GM18505 (cell line): ENCODE measurements around the gene EVI5L.
A peak's percentile ranks its signal among the peaks of the same experiment; 100 is the strongest.

Experiments
- ATAC-seq: cut with Tn5 transposase; IDR thresholded peaks from one replicate; pipeline ENCODE4 v1.9.1; 2021; ENCODE audit not compliant: unreplicated experiment
- POLR2A ChIP-seq: IDR thresholded peaks from 4 replicates; pipeline ENCODE4 v1.6.1; 2011; ENCODE audit warnings: borderline replicate concordance; ENCODE audit not compliant: insufficient read depth, insufficient read length; ENCODE audit errors: extremely low read depth

EVI5L gene

DNA sequence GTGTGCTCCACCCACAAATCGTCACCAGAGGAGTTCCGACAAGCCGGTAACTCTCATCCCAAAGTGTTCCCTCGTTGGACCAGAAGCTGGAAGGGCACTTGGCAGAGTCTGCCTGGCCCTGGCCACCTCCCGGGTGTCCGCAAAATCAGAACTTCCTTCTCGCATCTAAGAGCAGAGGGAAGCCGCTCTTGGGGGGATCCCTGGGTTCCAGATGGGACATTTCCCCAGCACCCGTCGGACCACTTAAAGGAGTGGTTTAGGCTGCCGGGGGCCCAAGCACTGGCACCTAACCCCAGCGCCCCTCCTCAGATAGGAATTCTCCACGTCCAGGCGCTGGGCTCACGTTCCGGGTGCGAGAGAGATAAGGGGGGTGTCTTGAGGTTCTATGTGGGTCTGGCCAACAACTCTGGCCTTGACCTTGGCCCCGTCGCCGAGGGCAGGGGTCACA lies 72.8 kb downstream of the EVI5L start:
- peak; percentile 2 for ATAC-seq
- TF ChIP-seq POLR2A: no peak

DNA sequence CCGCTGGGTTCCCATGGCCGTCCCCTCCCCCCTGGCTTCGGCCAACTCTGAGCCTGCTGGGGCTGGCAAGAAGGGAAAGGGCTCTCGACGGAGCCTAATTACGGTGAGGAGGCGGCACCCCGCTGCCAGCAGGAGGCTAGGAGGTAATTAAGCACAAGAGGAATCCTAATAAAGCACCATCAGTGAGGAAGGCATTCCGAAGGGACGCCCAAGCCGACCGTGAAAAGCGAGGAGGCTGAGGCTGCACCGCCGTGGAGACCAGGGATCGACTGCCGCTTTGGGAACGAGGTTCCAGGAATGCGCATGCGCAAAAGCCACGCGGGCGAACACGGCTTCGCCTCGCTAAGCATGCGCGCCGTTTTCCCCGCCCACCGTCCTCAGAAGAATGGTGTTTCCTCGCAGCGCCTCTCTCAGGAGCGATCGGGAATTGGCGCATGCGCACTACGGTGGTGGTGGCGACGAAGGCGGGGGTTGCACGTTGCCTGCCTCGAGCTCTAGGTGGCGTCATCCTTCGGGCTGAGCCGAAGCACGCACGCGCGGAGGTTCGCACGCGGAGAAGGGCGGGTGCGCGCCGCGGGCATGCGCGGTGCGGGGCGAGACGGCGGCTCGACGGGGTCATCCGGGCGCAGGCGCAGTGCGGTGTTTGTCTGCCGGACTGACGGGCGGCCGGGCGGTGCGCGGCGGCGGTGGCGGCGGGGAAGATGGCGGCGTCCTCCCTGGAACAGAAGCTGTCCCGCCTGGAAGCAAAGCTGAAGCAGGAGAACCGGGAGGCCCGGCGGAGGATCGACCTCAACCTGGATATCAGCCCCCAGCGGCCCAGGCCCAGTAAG lies 73.4 kb downstream of the EVI5L start, which contains the start of gene MAP2K7:
Gene MAP2K7, plus strand, starts transcription at position 634 of the 830 bp plus-strand sequence. Its CDS starts 68 bp downstream, at position 702.
- peak; percentile 74 for ATAC-seq
- TF ChIP-seq POLR2A: peak; percentile 89

DNA sequence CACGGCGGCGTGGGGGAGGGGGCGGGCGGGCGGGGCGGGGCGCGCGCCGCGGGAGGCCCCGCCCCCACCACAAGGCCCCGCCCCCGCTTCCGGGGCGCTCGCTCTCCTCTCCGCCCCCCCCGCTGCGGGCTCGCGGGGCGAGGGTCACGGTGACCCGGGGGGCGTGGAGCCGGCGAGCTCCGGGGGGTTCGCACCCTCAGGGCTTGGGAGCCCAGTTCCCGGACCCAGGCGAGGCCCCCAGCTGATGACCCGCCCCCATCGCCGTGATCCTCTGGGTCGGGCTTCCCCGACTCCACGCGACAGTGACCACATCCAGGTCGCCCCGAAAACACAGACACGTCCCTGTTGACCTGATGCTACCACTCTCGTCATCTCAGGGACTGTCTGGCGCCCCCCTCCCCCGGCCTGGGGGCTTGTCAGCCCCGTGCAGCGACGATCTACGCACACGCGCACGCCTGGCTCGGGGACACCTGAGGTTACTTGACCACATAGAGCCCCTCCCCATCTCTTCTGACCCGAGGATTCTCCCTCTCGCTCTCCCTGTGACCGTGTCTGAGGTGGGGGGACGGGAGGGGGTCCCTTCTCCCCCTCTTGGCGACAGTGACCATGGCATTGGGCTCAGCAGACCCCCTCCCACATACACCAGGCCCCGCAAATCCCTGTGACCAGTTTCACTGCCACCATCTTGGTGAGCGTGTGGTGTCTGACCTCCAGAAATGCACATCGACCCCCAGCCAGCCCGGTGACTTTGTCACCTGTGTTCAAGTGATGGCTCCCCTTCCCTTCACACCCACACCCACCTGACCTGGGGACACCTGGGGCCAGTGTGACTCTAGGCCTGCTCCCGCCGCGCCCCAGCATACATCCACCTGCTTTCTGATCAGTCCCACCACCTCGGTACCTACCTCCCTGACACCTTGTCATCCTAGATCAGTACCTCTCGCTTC lies 74.3 kb downstream of the EVI5L start:
- peak; percentile 33 for ATAC-seq
- TF ChIP-seq POLR2A: no peak

DNA sequence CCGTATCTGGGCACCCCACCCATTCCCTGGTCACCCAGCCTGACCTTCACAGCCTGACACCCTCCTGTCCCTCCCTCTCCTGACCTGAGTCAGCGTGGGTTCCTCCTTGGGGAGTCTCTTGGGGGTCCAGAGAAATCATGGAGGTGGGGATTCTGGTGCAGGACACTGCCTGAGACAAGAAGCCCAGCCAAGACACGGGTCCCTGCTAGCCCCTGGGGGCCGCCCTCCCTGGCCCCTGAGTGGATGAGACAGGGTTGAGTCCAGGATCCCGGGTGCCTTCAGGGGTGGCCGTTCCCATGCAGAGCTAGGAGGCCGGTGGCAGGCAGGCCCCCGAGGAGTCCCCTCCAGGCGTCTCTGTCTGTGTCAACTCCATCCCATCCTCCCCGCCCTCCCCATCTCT lies 75.2 kb downstream of the EVI5L start:
- no peak for TF ChIP-seq POLR2A
- ATAC-seq: no peak

DNA sequence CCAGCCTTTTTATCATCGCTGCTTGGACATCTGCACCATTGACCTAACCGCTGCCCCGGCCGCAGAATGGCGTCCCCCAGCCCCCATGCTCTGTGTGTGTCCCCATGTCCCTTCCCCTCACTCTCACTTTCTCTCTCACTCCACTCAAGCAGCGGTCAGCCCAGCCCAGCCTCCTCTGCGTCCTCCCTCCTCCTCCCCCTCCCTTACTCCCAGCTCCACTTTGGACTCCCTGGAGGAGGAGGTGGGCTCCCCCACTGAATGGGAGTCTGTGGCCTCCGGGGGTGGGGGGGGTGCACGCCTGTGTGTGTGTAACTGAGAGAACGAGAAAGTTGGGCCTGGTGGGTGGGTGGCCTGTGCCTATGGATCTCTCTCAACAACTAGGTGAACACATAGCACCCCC lies 75.8 kb downstream of the EVI5L start:
- no peak for ATAC-seq
- TF ChIP-seq POLR2A: no peak

DNA sequence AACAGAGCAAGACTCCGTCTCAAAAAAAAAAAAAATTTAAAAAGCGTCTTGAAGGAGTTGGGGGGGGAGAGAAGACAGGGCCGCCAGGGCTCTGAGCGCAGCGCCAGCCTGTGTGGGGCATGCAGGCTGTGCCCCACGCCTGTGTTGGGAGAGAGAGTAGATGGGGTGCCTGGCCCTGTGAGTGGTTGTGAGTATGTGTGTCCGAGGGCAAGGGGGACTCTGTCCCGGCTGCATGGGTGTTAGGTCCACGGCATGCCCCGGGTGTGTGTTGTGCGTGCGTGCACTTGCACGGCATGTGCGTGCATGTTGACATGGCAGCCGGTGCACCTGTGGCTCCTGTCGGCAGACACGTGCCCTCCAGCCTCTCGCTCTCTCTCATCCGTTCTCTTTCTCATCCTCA lies 77.1 kb downstream of the EVI5L start:
- no peak for ATAC-seq
- TF ChIP-seq POLR2A: no peak

DNA sequence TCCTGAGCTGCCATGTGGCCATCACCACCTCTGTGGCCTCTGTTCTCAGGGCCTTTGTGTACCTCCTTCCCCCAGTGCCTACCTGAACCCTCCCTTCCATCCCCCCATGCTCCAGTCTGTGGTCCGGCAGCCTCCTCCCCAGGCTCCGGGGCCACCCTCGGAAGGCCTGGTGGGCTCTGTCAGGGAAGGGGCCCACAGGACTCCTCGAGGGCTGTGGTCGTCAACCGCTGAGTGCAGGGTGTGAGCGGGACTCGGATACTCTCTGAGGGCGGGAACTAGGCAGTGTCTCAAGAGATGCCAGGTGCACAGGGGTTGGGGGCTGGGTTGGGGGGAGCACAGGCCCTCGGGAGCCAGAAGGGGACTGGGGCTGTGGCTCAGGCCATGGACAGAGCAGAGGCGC lies 77.5 kb downstream of the EVI5L start:
- ATAC-seq: no peak
- TF ChIP-seq POLR2A: no peak

DNA sequence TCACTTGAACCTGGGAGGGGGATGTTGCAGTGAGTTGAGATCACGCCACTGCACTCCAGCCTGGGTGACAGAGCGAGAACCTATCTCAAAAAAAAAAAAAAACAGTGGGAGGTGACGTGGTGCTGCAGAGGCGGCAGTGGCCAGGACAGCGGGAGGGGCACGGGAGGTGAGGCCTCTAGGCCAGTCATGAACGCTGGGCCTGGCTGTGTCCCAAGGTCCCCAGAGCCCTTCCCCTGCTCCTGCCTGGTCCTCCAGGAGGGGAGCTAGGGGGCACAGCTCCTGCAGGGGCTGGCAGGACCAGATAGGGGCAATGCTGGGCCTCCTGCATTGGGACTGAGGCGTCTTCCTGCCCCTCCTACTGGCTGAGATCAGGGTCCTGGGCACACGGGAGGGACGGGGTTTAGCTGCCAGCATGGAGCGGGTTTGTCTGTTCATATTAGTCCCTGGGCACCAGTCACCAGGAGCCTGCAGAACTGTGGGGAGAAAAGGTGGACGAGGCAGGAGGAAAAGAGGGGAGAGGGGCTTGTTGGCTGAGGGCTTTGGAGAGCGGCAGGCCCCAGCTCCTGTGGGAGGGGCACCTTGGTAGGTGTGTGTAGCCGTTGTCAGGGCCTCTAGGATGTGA lies 78.2 kb downstream of the EVI5L start:
- ATAC-seq: no peak
- TF ChIP-seq POLR2A: no peak

DNA sequence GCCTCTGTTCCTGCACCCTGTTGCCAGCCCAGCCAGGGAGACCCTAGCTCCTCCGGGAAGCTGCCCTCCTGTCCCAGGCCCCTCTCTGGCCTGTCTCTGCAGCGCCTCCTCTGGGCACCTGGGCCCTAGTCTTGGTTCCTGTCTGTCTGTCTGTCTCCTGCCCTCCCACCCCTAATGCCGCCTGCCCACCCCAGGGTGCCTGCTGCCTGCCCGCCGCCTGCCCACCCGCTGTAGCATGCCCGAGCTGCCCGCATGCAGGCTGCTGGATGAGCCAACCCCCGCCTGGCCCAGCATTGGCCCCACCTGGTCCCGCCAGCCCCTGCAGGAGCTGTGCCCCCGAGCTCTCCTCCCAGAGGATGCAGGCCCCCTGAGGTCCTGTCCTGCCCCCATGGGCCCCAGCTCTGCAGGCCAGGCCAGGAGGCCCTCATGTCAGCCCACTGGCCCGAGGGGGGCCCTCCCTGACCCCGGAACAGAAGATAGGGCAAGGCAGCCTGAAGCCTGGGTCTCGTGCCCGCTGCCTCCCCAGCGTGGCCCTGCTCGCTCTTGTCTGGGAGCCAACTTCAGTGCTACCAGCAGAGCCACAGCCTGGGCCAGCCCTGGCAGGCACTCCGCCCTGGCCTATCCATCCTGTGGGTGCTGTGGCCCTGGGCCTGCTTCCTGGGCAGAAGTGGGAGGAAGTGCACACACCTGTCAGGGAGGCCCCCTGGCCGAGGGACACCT lies 78.9 kb downstream of the EVI5L start:
- no peak for TF ChIP-seq POLR2A
- no peak for ATAC-seq

DNA sequence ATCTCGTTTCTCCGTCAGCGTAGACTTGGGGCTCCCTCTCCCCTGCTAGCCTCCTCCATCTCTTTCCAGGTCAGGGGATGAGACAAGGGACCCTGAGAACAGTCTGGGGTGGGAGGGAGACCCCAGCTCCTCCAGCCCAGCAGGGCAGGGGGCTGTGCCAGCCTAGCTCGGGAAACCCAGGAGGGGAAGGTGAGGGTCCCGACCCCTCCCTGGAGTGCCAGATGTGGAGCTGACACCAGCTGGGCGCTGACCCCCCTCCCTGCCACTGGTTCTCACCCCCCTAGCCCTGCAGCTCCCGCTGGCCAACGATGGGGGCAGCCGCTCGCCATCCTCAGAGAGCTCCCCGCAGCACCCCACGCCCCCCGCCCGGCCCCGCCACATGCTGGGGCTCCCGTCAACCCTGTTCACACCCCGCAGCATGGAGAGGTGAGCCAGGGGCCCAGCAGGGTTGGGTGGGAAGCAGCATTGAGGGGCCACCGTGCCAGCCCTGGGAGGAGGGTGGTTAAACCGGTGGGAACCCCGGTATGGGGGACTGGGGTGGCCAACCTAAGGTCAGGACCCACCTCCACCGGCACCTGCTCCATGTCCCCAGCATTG lies 79.6 kb downstream of the EVI5L start:
- ATAC-seq: no peak
- TF ChIP-seq POLR2A: no peak

DNA sequence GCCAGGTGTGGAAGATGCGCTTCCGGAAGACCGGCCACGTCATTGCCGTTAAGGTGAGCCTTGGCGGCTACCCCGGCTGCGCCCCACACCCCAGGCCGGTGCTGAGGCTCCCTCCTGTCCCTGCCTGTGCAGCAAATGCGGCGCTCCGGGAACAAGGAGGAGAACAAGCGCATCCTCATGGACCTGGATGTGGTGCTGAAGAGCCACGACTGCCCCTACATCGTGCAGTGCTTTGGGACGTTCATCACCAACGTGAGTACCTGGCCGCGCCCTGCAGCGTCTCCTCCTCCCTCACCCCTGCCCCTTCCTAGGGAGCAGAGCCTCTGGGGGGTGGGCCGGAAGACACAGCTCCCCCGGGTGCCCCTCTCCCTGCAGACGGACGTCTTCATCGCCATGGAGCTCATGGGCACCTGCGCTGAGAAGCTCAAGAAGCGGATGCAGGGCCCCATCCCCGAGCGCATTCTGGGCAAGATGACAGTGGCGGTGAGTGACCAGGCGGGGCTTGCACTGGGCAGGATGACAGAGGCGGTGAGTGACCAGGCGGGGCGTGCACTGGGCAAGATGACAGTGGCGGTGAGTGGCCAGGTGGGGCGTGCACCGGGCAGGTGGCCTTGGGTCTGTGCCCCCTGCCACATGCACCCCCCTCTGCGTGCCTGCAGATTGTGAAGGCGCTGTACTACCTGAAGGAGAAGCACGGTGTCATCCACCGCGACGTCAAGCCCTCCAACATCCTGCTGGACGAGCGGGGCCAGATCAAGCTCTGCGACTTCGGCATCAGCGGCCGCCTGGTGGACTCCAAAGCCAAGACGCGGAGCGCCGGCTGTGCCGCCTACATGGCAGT lies 80.5 kb downstream of the EVI5L start:
- no peak for ATAC-seq
- no peak for TF ChIP-seq POLR2A

DNA sequence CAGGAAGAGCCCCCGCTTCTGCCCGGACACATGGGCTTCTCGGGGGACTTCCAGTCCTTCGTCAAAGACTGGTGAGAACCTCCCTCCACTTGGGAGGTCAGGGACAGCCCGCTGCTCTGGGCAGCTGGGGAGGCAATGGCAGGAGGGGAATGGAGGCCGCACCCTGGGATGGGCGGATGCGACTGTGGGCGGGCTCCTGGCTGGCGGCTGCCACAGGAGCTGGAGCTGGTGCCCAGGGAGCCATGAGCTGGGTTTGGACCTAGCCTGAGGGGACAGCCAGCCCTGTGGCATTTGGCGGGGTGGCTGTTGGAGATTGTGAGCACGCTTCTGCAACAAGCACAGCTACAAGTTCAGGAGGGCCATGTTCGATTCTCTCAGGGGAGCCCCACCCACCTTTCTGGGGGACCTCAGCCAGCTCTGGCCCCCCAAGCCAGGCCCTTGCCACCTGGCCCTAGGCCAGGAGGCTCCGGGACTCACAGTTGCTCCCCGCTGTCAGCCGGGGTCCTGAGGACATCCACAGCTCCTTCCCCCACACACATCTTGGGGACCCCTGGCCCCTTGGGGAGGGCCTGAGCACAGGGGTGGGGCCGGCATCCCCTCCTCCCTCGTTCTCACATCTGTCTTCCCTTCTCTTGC lies 81.6 kb downstream of the EVI5L start:
- ATAC-seq: no peak
- TF ChIP-seq POLR2A: no peak
